NCI-H2029 treated with DMSO at 0.1 percent for 48 hours (cell line): ENCODE results near the gene TYW5.
A peak's percentile ranks its signal among the peaks of the same experiment; 100 is the strongest.

Experiments
- DNase-seq: peaks from one replicate; lab custom pipeline; 2025; lab: John Stamatoyannopoulos, UW

TYW5 gene, protein sequence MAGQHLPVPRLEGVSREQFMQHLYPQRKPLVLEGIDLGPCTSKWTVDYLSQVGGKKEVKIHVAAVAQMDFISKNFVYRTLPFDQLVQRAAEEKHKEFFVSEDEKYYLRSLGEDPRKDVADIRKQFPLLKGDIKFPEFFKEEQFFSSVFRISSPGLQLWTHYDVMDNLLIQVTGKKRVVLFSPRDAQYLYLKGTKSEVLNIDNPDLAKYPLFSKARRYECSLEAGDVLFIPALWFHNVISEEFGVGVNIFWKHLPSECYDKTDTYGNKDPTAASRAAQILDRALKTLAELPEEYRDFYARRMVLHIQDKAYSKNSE

DNA sequence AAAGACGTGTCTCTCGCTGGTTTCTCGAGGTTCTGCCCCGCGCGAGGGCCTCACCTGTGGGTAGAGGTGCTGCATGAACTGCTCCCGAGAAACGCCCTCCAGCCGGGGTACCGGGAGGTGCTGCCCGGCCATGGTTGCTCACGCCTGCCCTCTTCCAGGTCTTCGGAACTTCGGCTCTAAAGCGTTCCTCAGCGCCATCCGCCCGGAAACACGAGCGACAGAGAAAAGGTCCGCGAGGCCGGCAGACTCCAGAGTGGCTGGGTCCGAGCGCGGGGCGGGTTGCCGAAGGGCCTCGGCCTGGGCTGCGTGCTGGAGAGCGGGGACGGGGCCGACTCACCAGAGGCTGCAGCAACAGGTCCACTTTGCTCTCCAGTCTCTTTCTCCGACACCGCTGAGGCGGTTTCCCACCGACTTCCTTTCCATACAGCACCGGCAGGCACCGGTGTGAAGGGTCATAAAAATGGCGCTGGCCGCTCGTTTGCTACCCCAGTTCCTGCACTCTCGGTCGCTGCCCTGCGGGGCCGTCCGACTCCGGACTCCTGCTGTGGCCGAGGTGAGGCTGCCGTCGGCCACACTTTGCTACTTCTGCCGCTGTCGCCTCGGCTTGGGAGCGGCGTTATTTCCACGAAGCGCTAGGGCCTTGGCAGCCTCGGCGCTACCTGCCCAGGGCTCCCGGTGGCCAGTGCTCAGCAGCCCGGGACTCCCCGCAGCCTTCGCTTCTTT is at the start of gene TYW5, which contains the start of gene MAIP1:
TSS of gene TYW5 (minus strand) at position 153 of the 723 bp plus-strand sequence. CDS start at position 132, 21 bp downstream.
TSS of gene MAIP1 (plus strand) at position 244 of the 723 bp plus-strand sequence. CDS start at position 461, 217 bp downstream.
- peak; percentile 67 for DNase-seq

DNA sequence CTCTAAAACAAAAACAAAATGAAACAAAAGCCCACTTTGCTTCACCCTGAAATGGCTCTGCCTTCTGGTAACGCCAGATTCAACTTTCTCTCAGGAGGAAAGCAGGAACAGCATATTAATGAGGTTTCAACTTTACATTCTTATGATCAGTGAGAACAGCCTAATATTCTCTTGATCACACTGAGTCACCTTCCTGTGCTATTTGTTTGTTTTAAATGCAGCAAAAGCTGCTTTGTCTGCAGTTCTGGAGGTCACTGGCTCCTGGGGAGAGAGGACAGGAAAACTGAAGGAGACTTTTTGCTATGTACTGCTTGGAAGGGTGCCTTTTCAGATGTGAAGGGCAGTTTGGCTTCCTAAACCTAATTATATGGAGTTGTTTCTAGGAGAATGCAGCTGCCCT is 48.2 kb upstream of the TYW5 start:
- no peak for DNase-seq

DNA sequence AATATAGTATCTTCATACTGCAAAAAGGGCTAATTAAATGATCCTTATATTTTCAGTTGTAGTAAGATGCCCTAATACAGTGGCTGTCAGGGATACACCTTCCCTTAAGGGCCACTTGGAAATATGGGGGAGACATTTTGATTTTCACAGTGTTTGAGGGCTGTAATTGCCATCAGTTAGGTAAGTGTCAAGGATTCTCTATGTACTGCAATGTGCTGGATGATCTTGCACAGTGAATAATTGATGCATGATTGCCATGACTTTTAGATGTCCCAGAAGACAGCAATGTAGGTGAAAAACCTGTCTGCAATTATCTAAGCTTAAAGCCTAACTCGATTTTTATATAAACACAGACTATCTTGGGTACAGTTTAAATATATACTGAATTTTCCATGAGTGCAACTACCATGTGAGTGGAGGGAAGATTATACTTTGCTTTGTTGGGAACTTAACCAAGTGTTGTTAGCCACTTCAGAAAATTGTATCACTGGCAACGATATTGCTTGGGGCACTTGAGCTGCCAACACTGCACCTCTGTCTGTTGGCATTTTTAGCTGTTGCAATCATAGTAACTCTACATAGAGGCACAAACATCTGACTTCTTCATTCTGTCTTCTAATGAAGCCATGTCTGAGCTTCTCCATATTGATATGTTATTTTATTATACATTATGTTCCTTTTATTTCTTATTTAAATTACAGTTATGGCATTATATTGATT is 45.3 kb upstream of the TYW5 start:
- no peak for DNase-seq

DNA sequence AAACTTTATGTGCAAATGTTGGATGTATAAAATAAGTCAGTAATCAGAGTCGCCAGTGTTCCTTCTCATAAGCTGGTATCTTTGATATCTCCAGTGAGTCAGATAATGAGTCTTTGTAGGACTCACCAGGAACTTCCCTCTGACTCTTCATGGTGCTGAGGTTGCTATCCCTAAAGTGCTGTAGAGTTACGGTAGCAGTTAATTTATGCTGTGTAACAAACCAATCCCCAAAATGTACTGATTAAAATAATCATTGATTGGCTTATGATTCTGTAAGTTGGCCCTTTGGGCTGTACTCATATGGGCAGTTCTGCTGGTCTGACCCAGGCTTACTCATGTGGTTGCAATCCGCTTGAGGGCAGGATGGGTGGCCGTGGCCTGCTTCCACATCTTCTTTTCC is 43.9 kb upstream of the TYW5 start:
- DNase-seq: no peak

DNA sequence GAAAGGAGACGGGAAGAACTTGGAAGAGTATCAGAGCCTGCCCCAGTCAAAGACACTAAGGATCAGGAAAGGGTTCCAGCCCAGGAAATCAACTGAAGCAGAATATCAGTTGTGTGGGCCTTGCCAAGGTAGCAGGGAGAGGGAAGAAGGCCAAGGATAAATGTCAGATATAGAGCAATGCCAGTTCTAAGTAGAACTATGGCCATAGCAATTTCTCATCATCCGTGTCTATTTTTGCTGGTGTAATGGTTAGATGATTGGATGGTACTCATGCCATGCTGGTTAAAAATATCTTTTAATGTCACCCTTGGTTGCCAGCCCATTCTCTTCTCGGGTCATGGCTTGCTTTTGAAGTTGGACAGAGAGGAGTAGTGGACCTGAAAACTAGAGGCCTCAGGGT is 42.0 kb upstream of the TYW5 start:
- DNase-seq: no peak

DNA sequence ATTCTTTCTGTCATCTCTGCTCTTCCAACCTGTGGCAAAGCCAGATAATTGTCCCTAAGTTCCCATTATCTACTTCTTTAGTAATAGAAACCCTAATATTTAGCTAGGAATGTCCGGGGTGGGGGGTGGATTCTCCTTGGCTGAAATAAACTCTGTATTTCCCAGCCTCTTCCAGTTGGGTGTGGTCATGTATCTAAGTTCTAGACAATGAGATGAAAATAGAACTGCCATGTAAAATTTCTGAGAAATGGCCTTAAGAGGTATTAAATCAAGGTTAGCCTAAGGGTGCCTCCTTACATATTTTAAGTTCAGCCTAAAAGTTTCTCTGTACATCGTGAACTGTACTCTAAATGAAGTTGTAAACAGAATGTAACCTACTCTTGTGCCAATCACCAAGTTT is 39.6 kb upstream of the TYW5 start:
- no peak for DNase-seq

DNA sequence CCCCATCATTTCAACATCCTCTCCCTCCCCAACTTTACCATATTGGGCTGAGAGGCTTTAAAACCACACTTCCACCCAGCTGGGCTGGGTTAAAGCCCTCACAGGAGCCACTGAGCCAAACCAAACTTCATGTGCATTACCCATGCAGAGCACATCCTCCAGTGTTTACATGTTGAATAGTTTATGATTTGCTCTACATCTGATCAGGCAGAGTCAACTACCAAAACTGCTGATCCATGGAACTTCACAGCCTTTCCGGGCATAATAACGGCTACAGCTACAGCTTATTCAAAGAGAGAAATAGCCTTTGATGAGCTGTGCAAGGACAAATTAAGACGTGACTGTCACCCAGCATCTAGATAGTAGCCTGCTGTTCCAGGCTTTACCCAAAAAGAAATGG is 39.1 kb upstream of the TYW5 start:
- no peak for DNase-seq

DNA sequence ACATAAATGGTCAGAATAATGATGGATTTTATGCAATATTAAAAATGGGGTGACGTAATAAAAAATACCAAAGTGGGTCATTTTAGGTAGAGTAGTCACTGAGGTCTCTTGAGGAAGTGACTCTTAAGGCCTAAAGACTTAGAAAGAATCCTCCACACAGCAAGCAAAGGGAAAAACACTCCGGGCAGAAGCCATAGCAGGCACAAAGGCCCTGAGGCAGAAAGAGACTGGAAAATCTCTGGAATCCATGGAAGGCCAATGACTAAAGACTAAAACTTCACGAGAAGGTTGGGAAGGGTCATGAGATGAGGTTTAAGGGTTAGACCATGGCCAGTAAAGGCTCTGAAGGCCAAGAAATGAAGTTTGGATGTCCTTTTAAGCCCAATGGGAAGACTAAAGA is 37.0 kb upstream of the TYW5 start:
- DNase-seq: no peak

DNA sequence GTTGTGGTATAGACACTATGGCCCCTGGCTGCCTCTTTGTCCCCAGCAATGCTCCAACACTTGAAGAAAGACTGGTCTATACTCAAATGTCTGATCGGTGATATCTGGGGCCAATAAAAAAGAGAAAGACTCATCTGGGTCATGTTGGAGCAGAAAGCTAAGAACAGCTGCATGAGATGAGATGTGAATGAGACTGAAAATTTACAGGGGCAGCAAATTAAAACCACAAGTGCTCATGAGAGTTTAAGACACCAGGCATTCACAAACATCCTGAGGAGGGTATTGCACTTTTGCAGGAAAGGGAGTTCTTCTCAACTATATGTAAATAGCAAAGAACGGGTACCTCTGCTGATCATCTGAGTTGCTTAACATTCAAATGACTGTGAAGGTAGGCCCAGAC is 36.4 kb upstream of the TYW5 start:
- DNase-seq: no peak

DNA sequence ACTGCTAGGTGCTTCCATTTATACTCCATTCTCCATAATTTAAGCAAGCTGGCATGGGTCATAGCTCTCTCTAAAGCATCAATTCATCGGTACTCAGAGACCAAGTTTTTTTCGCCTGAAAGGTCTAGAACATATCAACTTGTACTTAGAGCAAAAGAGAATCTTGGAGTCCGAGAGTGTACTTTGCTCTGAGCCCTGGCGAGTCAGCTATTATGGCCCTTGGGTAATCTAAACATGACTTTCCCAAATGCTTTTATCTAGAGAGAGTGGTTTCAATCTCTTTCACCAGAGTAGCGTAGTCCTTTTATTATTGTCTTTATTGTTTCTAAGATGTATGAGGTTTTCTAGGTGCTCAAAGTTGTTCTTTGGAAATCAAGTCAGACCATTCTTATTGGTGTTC is 34.5 kb upstream of the TYW5 start:
- DNase-seq: no peak

DNA sequence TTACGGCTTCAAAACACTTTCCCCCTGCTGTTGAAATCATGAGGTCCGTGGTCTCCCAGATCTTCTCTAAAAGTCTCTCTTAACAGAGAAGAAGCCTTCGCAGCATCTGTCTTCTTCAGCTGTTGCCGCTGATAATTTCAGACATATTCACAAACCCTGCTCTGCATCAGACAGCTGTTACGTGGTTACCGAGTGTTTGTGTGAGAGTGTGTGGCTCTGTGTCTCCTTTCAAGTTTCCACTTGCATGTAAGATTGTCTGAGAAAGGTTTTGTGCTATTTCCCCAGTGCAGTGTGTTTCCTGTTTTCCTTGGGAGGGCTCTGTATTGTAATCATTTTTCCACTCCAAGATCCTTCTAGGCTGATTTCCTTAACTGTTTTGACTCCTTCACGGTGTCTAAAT is 32.9 kb upstream of the TYW5 start:
- DNase-seq: no peak

DNA sequence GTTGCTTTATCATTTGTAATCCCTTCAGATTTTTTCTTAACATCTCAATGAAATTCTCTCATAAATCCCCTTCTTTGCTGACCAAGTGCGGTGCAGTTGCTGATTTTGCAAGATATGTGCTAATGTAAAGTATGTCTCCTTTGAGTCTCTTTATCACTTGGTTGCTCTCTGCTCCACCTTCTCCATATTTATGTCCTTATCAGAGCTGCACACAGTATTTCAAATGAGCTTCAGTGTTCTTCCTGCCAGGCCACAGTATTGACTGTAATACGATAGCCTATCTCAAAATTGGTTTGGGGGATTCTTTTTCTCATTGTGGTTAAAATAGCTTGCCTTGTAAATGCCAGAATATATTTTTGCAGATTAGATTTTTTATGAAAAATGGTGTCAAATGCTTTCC is 32.3 kb upstream of the TYW5 start:
- no peak for DNase-seq

DNA sequence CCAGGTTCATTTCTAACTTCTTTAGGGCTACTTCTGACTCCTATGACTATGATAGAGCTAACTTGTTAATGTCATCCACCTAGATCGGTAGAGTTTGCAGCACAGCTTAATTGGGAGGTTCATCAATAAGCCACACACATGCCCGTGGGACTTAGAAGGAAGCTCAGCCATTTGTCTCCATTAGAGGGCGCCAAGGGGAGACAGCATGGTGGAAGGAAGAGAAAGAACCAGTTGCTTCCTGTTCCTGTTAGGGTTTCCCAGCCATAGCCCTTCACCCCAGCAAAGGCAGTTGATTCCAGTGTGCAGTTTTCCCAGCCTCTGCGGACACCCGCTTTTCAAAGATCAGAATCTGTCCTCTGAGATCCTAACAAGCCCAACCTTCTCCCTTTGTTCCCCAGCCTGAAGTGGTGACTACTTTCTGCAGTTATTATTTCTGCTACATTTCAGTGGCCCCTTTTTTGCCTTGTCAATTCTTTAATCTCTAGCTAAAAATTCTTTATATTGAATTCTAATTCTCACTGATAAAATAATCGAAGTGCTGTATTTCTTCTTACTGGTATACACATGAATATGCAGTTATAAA is 30.4 kb upstream of the TYW5 start:
- DNase-seq: no peak

DNA sequence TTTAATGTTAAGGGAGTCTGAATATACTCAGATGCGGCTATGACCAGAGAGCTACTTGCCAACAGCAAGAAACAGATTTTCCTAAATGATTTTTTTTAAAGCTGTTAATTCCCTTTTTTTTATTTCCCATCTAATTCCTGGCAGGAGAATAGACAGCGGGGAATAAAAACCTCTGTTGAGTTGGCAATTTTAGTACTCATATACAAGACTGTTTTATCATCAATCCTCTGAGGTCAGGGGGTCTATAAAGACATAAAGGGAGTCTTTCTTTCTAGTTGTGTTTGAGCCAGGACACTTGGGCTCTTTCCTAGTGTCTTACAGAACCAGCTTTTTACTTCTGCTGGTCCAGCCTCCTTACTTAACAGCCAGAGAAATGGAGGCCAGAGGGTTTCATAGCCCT is 29.5 kb upstream of the TYW5 start:
- no peak for DNase-seq

DNA sequence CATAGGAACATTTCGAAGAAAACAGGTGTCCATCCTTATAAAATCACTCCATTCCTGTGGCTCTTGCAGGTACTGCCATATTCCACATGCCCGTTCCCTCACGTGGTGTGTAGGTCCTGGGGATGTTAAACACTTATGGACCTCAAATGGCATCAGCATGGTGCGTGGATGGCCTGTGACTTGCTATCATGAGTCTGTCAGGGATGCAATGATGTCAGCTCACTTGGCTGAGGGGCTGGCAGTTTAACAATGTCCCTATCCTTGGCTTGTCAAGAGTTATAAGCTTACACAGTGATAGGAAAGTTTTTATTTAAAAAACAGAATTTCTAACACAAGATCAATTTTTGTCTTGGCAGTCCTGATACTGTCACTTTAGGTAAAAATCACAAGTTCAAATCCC is 28.9 kb upstream of the TYW5 start:
- no peak for DNase-seq

DNA sequence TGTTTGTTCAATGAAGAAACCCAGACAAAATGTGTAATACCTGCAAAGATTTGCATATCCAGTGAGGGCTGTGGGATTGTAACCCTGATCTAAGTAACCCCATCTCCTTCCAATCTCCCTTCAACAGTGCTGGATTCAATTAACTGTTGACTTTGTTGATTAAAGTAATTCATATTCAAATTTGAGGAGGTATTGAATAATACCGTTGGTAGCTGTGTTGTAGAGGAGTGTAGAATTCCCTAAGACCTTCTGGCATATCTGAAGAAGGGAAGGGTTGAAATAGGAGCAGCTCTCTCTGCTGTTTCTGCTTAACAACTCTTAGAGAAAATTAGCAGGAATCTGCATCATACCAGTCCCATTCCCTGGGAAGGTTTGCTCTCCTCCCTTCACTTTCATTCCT is 28.2 kb upstream of the TYW5 start:
- DNase-seq: no peak

DNA sequence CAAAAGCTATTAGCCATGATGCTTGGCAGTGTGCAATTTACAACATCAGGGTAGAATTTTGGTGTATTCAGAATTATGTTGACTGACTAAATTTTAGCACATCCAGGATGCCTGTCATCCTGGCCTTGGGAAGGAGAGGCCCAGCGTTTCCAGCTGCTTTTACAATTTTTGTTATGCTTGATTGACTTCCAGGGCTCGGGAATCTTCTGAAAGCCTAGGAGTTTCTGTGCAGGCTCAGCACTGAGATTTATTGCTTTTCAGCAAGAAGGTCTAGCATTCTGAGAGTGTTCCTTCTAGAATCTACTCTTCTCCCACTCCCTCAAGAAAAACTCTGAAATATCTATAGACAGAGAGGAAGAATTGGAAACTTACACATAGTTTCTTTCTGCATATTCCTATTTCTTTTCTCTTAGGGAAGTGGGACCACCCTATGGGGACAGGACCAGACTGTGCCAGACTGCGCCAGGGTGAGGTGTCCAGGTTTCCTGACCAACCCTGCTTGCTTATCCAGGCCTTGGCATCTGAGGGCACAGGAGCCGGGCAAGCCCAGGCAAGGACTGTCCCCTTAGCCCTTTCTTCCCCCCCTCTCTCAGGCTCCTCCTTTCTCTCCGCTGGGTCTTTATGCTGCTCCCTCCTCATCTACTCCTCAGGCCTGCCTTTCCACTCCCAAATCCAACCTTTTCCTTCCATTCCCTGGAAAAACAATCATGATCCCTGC is 27.0 kb upstream of the TYW5 start:
- no peak for DNase-seq

DNA sequence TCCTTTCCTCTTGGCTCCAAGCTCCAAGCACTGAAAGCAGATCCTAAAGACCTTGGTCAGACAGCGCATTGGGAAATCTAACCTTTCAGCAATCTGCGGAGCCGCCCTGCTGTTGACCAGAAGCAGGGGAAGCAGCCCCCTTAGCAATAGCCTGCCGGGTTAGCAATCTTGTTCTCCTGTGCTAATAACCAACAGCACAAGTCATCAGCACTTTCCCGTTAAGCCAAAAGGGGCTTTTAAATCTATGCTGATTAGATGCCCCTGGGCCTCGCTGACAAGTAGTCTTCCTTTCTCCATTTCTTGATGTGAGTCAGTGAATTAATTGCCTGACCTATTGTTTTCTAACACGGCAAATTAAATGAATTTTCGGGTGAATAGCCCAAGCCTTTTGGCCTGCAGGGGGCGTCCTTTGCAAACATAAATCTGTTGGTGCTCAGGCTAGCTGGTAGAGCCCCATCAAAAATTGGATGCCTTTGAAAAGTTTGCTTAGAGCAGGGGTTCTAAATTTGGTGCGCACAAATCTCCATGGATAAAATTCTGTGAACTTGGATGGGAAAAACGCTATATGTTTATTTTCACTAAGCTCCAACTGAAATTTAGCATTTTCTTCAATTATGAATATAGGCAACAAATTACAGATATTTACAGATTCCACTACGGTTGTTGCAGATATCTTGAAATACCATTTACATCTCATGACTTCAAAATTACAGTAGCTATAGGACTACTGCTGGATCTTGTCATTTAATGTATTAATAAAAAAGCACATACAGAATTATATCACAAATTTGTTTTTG is 24.7 kb upstream of the TYW5 start:
- no peak for DNase-seq

DNA sequence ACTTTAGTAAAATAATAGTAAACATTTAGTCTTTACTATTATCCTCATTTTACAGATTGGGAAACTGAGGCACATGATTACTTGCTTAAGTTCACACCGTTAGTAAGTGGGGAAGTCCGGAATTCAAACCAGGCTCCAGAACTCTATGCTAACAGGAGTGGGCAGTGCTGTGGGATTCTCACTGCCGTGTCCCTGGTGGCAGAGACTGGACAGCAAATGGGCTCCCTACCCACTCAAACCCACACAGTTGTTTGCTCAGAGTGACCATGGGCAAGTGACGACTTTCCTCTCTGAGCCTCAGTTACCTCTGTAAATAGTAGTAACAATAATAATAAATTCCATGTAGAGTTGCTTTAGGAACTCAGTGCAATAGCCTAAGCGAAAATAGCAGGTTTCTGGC is 24.1 kb upstream of the TYW5 start:
- no peak for DNase-seq

DNA sequence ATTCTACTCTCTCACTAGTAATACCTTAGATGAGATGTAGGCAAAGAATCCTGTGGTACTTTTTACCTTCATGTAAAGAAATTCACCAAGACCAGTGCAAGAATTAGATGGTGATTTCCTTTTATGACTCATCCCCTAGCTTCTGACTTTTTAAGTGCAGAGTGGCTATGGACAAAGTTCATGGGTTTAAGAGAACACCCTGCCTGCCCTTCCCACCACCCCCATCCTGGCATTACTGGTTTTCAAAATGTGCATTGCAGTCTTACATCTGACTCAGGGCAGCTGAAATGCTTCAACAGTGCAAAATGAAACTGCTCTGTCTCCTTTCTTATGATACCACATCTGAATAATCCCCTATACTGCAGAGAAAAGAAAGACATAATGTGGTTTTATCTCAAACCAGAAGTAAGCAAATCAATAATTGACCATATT is 22.7 kb upstream of the TYW5 start:
- no peak for DNase-seq

DNA sequence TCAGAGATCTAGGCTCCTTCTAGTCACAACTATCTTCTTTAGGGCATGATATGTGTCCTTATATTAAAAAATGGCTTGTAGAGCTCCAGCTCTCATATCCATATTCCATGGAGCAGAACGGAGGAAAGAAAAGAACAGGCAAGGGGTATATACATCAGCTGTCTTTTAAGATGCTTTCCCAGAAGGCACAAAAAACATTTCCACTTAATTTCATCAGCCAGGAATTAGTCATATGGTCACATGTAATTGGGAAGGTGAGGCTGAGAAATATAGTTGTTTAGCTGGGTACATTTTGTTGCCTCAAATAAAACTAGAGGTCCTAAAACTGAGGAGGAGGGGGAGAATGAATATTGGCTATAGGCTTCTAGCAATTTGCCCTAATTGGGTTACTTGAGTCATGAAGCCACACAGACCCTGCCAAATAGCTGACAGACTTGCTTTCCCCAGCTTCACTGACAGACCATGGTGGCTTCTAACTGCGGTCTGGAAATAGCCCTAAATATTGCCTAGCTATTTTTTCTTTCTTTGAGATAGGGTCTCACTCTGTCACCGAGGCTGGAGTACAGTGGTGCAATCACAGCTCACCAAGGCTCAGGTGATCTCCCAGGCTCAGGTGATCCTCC is 20.1 kb upstream of the TYW5 start:
- DNase-seq: no peak
